HG02973 (cell line): Measurements from ENCODE around the gene ICAM5.
A peak's percentile ranks its signal among the peaks of the same experiment; 100 is the strongest.
"Not testable (repeated sequence)": the region's sequence is repeated elsewhere in the genome, so short reads cannot be mapped to it uniquely, and the experiment has no call there.

ENCODE experiments used
- ATAC-seq: cut with Tn5 transposase; IDR thresholded peaks from one replicate; pipeline ENCODE4 v1.9.1; 2021; ENCODE audit warnings: moderate library complexity; ENCODE audit not compliant: unreplicated experiment

The ICAM5 gene

GRCh38 chr19:10269333-10270179, 20.2 kb upstream of the ICAM5 start:
- peak; percentile 34 for ATAC-seq

- peak; percentile 39 for ATAC-seq
Measured at GRCh38 chr19:10270180-10270615, 19.6 kb upstream of the ICAM5 start.

GRCh38 chr19:10270616-10271394, 18.9 kb upstream of the ICAM5 start, which contains the start of gene ICAM1:
TSS of gene ICAM1 (plus strand) at chr19:10271120. CDS start at chr19:10271160, 40 bp downstream.
- peak; percentile 32 for ATAC-seq

- peak; percentile 39 for ATAC-seq
Measured at GRCh38 chr19:10271543-10272086, 18.1 kb upstream of the ICAM5 start.

- ATAC-seq, result no peak
Measured at GRCh38 chr19:10274589-10274988, 15.2 kb upstream of the ICAM5 start.

- ATAC-seq, result no peak
Measured at GRCh38 chr19:10277795-10278589, 11.8 kb upstream of the ICAM5 start.

- no peak for ATAC-seq
Measured at GRCh38 chr19:10278935-10279334, 10.8 kb upstream of the ICAM5 start.

GRCh38 chr19:10279737-10280442, 9.9 kb upstream of the ICAM5 start:
- no peak for ATAC-seq

GRCh38 chr19:10282043-10282442, 7.7 kb upstream of the ICAM5 start:
- not testable (repeated sequence) for ATAC-seq

- no peak for ATAC-seq
Measured at GRCh38 chr19:10283301-10284064, 6.3 kb upstream of the ICAM5 start.

- ATAC-seq, result no peak
Measured at GRCh38 chr19:10284065-10284959, 5.4 kb upstream of the ICAM5 start.

- ATAC-seq, result no peak
Measured at GRCh38 chr19:10284960-10285278, 4.8 kb upstream of the ICAM5 start.

- ATAC-seq, result no peak
Measured at GRCh38 chr19:10285393-10285792, 4.4 kb upstream of the ICAM5 start.

GRCh38 chr19:10286803-10287737, 2.7 kb upstream of the ICAM5 start, which contains the start of gene ICAM4:
TSS of gene ICAM4 (plus strand) at chr19:10286955. CDS start at chr19:10287013, 58 bp downstream.
- no peak for ATAC-seq

GRCh38 chr19:10288662-10289166, 1.0 kb upstream of the ICAM5 start:
- no peak for ATAC-seq

GRCh38 chr19:10289167-10289835, 451 bp upstream of the ICAM5 start:
- ATAC-seq, result no peak
